ENCODE results near the gene RCBTB2. TPM values are rescaled to one million over a fixed set of nuclear protein-coding genes. Genes with fewer than 3 reads are reported as not detected.
A peak's percentile ranks its signal among the peaks of the same experiment; 100 is the strongest.

The RCBTB2 gene
- total RNA-seq, 1 experiment from 2014 or later, result 11.7 TPM

GRCh38 chr13:48531416-48532255 lies 1.2 kb downstream of the RCBTB2 start:
- Mint-ChIP-seq H3K4me3 (peak overlapping the region; percentile 92 to 93), H3K4me1 (peaks cover 10 to 15% of the 10 kb centered on the region in 2 experiments), H3K27me3 (ENCODE audit: low read depth) (no peaks in the 10 kb centered on the region), H3K9me3 (no peaks in the 10 kb centered on the region), H3K36me3 (ENCODE audit: insufficient read depth in 1 of 3, low read depth in 3 of 3) (no peaks in the 10 kb centered on the region), H3K27ac (peak overlapping the region; percentile 90 to 99 (median 98); a peak in 3 of 7 replicates)
- Histone ChIP-seq H3K56ac (ENCODE audit: insufficient read length, low read depth, low read length) (no peak overlapping the region), H4K91ac (ENCODE audit: insufficient read length, low read depth, low read length) (no peak overlapping the region), H3K9ac (ENCODE audit: extremely low read depth, insufficient read length, low read length) (peak overlapping the region; percentile 75), H2AK5ac (ENCODE audit: insufficient read length, low read length) (no peak overlapping the region), H3K4me2 (ENCODE audit: insufficient read depth, insufficient read length, low read length) (peak overlapping the region; percentile 53), H3K18ac (ENCODE audit: insufficient read length, low read depth, low read length) (no peak overlapping the region), H3K9me3 (ENCODE audit: control insufficient read depth, low read depth, low read length) (no peaks in the 10 kb centered on the region), H3K14ac (ENCODE audit: insufficient read depth, low read length) (no peak overlapping the region), H2BK12ac (ENCODE audit: insufficient read length, low read depth, low read length) (no peak overlapping the region), H2BK5ac (ENCODE audit: insufficient read length, low read length) (no peak overlapping the region), H3K4ac (ENCODE audit: low read depth, low read length) (no peak overlapping the region), H3K27me3 (ENCODE audit: insufficient read depth, low read length) (no peaks in the 10 kb centered on the region), H3T11ph (ENCODE audit: low read length) (no peak overlapping the region), H3K27ac (ENCODE audit: insufficient read length, low read depth, low read length) (no peak overlapping the region), H4K5ac (ENCODE audit: insufficient read length, low read depth, low read length) (no peak overlapping the region), H3K79me1 (ENCODE audit: insufficient read depth, low read depth, low read length, poor library complexity, severe bottlenecking) (no peaks in the 10 kb centered on the region), H2BK20ac (ENCODE audit: low read depth, low read length, poor library complexity, severe bottlenecking) (no peak overlapping the region), H2BK15ac (ENCODE audit: low read depth, low read length) (no peak overlapping the region), H2BK120ac (ENCODE audit: low read depth, low read length, poor library complexity, severe bottlenecking) (no peak overlapping the region), H3K23ac (ENCODE audit: insufficient read length, low read depth, low read length) (no peak overlapping the region), H4K8ac (replicated peaks; ENCODE audit: insufficient read length, low read depth, low read length) (no peak overlapping the region), H2AFZ (ENCODE audit: low read length) (no peak overlapping the region), H4K20me1 (ENCODE audit: control insufficient read depth, insufficient read depth, insufficient read length) (no peaks in the 10 kb centered on the region), H3K4me1 (ENCODE audit: insufficient read depth, low read length) (no peaks in the 10 kb centered on the region; the same call in 1 of the 2 replicates), H3K79me2 (ENCODE audit: insufficient read depth, low read length) (no peaks in the 10 kb centered on the region; the same call in 1 of the 2 replicates), H3K23me2 (ENCODE audit: insufficient read length, low read depth, low read length, poor library complexity, severe bottlenecking) (peaks cover 5% of the 10 kb centered on the region)
- no peak for DNase-seq
- TF ChIP-seq CTCF (conservative IDR thresholded peaks at IDR 0.05), result no peak
- no CpG with 5 or more reads among the region's 19 CpGs for WGBS (ENCODE audit: extremely low coverage, insufficient read length, low lambda C conversion rate)

All from H9 (cell line).